Vagina (tissue), 1 donor: ENCODE measurements around the gene CPOX. TPM values are rescaled to one million over a fixed set of nuclear protein-coding genes. Genes with fewer than 3 reads are reported as not detected.

Source experiments
- total RNA-seq: library from RNA; depleted of rRNA; stranded (reverse); fragments of >200 nt; gene quantifications from one replicate; pipeline ENCODE4 v1.2.3, GENCODE V29; 2016

CPOX gene
- total RNA-seq, 1 donor from 2014 or later: 21.4 TPM

Other genes with a start within 250 kb of the CPOX start
- gene OR5K4, start 239.8 kb downstream of the CPOX start, total RNA-seq: not detected
- not detected for gene OR5K3, start 202.9 kb downstream of the CPOX start, total RNA-seq
- not detected for gene OR5K1, start 130.4 kb downstream of the CPOX start, total RNA-seq
- not detected for gene OR5K2, start 95.9 kb downstream of the CPOX start, total RNA-seq
- gene CLDND1, start 70.7 kb downstream of the CPOX start, total RNA-seq: 158 TPM
- gene GPR15, start 61.6 kb downstream of the CPOX start, total RNA-seq: 1.2 TPM
- gene ST3GAL6, start 169.7 kb upstream of the CPOX start, total RNA-seq: 1.7 TPM